G401 (cell line): ENCODE measurements around the gene B4GALT2. TPM values are rescaled to one million over a fixed set of nuclear protein-coding genes. Genes with fewer than 3 reads are reported as not detected.

Experiments used
- DNase-seq: peaks from one replicate; pipeline ENCODE4 v3.0.0-alpha.2; 2015; ENCODE audit warnings: low spot score
- in situ Hi-C: cut with HindIII; loops from 2 replicates; pipeline ENCODE4 v1.10.0; 2016; ENCODE audit warnings: low sequenced_read_pairs, mixed read lengths
- total RNA-seq: library from RNA; depleted of rRNA; stranded (reverse); fragments of >200 nt; shearing (Covaris generic); gene quantifications from 2 replicates; pipeline ENCODE4 v1.2.3, GENCODE V29; 2014

Gene B4GALT2
- total RNA-seq, 1 experiment from 2014 or later: 38.9 TPM

DNA sequence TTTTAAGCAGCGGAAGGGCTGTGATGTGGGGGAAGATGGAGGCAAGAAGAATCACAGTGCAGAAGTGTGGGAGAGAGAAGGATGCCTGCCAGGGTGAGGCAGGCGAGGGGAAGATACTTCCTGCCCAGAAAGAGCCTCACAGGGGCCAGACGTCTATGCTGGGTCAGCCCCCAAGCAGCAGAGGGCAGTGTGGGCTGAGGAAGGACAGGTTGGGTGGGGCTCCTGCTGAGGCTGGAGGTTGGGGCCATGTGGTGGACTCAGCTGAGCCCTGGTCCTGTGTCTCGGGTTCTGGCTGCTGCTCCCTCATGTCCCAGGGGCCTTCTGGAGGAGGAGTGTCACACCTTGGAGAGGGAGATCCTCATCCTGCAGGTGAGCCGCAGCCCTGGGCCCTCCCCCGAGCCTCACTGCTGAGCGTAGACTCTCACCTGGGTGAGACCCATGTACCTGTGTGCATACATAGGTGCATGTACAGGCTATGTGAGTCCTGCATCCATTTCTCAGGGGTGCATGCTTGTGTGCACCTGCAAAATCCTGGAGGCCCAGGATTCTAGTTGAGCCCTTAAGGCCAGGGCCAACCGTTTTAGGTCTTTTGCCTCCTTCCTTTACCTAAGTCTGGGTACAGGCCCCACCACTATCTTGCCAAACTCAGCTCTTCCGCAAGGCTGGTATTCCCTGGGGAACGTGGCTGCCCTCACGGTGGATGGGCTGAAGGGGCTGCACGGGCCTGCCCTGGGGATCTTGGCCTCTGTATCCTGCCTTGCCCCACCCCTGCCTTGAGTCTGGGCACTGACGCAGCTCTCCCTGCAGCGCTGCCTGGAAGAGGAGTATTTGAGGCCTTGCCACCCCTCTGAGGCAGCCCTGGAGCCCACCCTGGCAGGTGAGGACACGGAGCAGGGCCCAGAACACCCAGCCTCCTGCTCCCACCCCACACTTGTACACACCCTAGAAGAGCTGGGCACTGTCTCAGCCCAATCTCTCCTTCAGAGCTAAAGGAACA is 16.1 kb downstream of the B4GALT2 start:
- in situ Hi-C loops: no loop called here
- DNase-seq: no peak

DNA sequence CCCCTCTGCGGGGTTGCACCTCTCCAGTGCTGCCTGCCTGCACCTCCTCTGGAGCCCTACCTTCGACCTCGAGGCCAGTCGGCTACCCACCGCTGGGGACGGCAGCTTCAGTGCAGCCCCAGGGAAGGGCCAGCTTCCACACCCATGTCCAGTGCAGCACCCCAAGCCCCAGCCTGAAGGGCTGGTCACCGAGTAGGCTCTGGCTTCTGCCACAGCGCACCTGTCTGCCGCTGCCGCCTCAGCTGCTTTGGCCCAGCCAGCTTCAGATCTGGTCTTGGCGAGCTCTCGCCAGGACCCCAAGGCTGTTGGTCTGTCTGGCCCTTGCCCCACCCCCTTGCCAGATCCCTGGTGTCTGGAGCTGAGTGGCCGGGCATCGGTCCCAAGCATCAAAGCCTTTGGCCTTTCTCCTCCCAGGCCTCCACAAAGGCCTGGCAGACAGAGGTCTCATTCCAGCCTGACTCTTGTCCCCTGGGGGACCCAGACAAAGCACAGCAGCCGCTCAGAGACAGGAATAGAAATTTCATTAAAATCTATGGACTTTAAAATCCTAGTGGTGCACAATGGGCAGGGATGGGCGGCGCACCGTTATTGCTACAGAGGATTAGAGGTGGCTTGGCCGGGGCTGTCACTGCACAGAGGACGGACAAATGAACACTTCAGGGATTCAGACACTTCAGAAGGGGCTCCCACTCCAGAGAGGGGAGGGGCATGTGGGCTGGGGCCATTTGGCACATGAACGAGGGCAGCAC is 17.1 kb downstream of the B4GALT2 start:
- no peak for DNase-seq
- in situ Hi-C loops: no loop called here

DNA sequence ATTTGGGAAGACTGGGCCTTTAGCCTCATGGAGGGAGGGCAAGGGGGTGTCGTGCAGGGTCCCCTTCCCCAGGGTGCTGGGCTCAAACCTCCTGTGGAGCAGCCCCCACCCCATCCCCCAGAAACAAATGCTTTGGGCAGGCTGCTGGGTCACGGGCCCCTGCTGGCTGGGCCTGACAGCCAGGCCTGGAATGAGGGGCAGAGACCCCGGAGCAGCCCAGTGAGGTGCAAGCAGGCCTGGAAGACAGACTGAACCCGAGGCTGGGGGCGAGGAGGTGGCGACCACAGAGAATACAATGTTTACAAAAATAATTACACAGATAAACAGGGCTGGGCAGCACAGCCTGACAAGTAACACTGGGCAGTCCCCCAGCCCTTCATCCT is 17.7 kb downstream of the B4GALT2 start:
- no peak for DNase-seq
- in situ Hi-C loops: no loop called here

- DNase-seq: no peak
- in situ Hi-C loops: no loop called here
Observed at GRCh38 chr1:43997295-43997999, 18.4 kb downstream of the B4GALT2 start.

- DNase-seq: no peak
- in situ Hi-C loops: no loop called here
Observed at GRCh38 chr1:43998000-43998378, 19.0 kb downstream of the B4GALT2 start.

GRCh38 chr1:43999455-43999854 is 20.4 kb downstream of the B4GALT2 start:
- in situ Hi-C loops: no loop called here

GRCh38 chr1:44000122-44000665 is 21.2 kb downstream of the B4GALT2 start:
- DNase-seq: no peak
- in situ Hi-C loops: no loop called here

More at GRCh38 chr1:43999455-43999854, 20.4 kb downstream of the B4GALT2 start:
- DNase-seq: no peak

DNA sequence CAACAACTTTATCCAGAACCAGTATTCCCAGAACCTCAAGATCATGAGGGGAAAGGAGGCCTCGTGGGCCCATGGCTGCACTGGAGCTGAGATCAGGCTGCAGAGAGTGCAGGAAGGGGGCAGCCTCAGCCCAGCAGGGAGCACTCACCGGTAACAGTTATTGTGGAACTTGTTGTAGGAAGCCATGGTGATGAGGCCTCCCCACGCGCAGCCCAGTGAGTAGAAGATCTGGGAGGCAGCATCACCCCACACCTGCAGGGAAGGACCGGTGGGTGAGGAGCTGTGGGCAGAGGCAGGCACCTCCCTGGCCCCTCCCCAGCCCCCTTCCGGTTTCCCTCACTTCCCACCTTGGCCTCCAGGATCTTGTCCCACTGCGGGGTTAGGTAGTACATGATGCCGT is 23.2 kb downstream of the B4GALT2 start:
- no peak for DNase-seq
- in situ Hi-C loops: no loop called here

GRCh38 chr1:44002606-44003157 is 23.7 kb downstream of the B4GALT2 start:
- no peak for DNase-seq
- in situ Hi-C loops: no loop called here

DNA sequence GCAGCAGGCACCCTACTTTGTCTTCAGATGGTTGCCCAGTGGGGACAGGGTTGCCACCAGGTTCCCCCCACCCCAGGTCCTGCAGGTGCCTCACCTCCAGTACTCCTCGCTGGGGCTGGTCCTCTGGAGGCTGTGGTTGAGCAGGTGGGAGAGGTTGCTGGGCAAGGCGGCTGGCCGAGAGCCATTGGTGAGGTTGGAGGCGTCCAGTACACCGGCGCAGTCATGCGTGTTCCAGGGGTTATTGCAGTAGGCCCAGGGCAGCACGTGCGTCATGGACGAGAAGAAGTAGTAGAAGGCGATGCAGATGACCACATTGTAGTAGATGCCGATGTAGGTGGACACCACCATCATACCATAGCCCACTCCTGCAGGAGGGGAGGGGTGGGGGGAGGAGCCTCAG is 29.2 kb downstream of the B4GALT2 start:
- in situ Hi-C loops: no loop called here
- DNase-seq: no peak

- in situ Hi-C loops: no loop called here
- DNase-seq: no peak
Observed at GRCh38 chr1:44010935-44011471, 32.0 kb downstream of the B4GALT2 start.

GRCh38 chr1:44012404-44012803 is 33.4 kb downstream of the B4GALT2 start:
- no peak for DNase-seq

DNA sequence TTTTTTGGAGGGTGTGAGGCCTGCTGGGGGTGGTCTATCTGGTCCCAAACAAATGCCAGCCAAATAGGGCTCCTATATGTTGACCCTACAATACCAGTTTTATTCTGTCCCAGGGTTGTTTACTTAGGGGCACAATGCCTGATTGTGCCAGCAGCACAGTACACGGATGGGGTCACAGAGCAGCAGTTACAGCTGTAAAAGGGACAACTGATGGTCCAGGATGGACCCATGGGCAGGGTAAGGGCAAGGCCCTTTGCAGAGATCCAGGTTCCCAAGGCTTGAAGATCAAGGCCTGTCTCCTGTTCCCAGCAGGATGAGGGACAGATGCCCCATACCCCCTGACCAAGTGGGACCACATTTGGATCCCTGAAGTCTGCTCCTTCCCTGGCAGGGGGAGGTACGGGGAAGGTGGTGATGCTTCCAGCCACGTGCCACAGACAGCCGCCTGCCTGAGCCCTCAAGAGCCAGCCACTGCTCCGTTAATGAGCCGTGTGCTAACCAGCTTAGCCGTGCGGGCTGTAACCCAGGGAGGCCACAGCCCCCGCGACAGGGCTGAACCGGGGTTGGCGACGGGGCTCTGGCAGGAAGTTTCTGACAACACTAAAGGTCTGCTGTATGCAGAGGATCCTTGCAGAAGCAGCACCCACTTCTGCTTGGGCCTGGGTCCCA is 34.1 kb downstream of the B4GALT2 start:
- in situ Hi-C loops: no loop called here
- DNase-seq: no peak

More at GRCh38 chr1:44012404-44012803, 33.4 kb downstream of the B4GALT2 start:
- in situ Hi-C loops: no loop called here

- DNase-seq: no peak
- in situ Hi-C loops: no loop called here
Observed at GRCh38 chr1:44013949-44014348, 34.9 kb downstream of the B4GALT2 start.

DNA sequence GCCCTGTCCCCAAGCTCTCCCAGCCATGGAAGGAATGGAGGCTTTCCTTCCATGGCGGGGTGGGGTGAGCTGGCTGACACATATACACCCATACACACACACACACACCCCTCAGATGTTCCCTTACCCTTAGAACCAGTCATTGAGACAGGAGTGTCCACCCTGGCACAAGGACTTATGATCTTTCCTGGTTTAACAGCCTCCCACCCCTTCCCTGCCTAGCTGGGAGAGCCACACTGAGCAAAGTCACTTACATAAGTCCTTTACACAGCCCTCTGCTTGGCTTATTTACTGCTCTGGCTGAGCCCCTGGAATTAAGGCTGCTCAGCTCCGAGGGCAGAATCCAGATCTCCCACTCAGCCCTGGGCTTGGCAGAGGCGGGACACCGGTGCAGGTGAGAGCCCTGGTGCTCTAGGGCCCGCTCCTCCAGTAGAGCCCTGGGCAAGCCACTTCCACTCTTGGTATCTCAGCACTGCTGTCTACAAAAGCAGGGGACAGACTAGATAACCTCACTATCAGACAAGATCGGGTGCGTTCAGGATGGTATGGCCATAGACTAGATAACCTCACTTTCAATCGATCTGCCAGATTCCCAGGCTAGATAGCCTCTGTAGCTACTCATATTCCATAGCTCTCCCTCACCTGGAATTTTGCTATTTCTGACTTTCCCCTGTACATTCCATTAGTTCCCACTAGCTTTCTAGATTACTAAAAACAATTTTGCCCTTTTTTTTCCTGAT is 35.5 kb downstream of the B4GALT2 start:
- in situ Hi-C loops: no loop called here
- DNase-seq: no peak

GRCh38 chr1:44015206-44015605 is 36.2 kb downstream of the B4GALT2 start:
- in situ Hi-C loops: no loop called here
- DNase-seq: no peak

- in situ Hi-C loops: no loop called here
- no peak for DNase-seq
Observed at GRCh38 chr1:44016041-44016889, 37.3 kb downstream of the B4GALT2 start.
